Measurements from ENCODE around the gene KCP.

- TF ChIP-seq CTCF (IDR thresholded peaks at IDR 0.05), result no peak
- TF ChIP-seq POLR2A (IDR thresholded peaks at IDR 0.05), result no peak
- TF ChIP-seq POLR2AphosphoS5 (IDR thresholded peaks at IDR 0.05), result no peak
Observed at GRCh38 chr7:128891942-128892269, 18.6 kb downstream of the KCP start.

All from breast epithelium (tissue), 3 donors.